Stimulated activated naive B cell treated with anti-CD40 and anti-IgM and Interleukin-4, amounts not matched to agents 10 μg/mL and 1 μg/mL and 100 μg/mL, for 72 hours (primary cell): ENCODE measurements around the gene PACC1.
"Not testable (repeated sequence)": the region's sequence is repeated elsewhere in the genome, so short reads cannot be mapped to it uniquely, and the experiment has no call there.

Experiments used
- ATAC-seq, 2 donors: fragments of 150-1000 bp; cut with Tn5 transposase; replicated peaks; 2 replicates each; pipeline ENCODE4 v1.10.0; 2021; ENCODE audit warnings: moderate library complexity in 1 of 2
- DNase-seq: peaks from one replicate; pipeline ENCODE4 v3.0.0; 2021
- H3K27ac Mint-ChIP-seq: one replicate; pipeline ENCODE4 v1.8.0; 2022; ENCODE audit warnings: mild to moderate bottlenecking, mixed read lengths
- H3K27me3 Mint-ChIP-seq, 2 donors: one replicate each; pipeline ENCODE4 v1.8.0; 2022; ENCODE audit warnings: mixed read lengths in 2 of 2
- H3K36me3 Mint-ChIP-seq, 2 donors: one replicate each; pipeline ENCODE4 v1.8.0; 2022; ENCODE audit warnings: mixed read lengths in 2 of 2, mild to moderate bottlenecking in 1 of 2
- H3K4me1 Mint-ChIP-seq, 2 donors: one replicate each; pipeline ENCODE4 v1.8.0; 2022; ENCODE audit warnings: mixed read lengths in 2 of 2, mild to moderate bottlenecking in 1 of 2
- H3K4me3 Mint-ChIP-seq, 2 donors: one replicate each; pipeline ENCODE4 v1.8.0; 2022; ENCODE audit warnings: mild to moderate bottlenecking in 2 of 2, mixed read lengths in 2 of 2, moderate library complexity in 1 of 2
- H3K9me3 Mint-ChIP-seq, 2 donors: one replicate each; pipeline ENCODE4 v1.8.0; 2022; ENCODE audit warnings: mixed read lengths in 2 of 2, mild to moderate bottlenecking in 1 of 2

The PACC1 gene

DNA sequence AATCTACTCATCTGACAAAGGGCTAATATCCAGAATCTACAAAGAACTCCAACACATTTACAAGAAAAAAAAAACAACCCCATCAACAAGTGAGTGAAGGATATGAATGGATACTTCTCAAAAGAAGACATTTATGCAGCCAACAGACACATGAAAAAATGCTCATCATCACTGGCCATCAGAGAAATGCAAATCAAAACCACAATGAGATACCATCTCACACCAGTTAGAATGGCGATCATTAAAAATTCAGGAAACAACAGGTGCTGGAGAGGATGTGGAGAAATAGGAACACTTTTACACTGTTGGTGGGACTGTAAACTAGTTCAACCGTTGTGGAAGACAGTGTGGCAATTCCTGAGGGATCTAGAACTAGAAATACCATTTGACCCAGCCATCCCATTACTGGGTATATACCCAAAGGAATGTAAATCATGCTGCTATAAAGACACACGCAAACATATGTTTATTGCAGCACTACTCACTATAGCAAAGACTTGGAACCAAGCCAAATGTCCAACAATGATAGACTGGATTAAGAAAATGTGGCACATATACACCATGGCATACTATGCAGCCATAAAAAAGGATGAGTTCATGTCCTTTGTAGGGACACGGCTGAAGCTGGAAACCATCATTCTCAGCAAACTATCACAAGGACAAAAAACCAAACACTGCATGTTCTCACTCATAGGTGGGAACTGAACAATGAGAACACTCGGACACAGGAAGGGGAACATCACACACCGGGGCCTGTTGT is 18.8 kb downstream of the PACC1 start:
- H3K27me3 Mint-ChIP-seq, DNase-seq, H3K4me3 Mint-ChIP-seq, H3K27ac Mint-ChIP-seq, ATAC-seq: not testable (repeated sequence)
- peaks cover 56 to 67% of the 10 kb centered on the region in 2 donors for H3K36me3 Mint-ChIP-seq
- H3K4me1 Mint-ChIP-seq = peaks cover 6 to 21% of the 10 kb centered on the region in 2 donors
- H3K9me3 Mint-ChIP-seq = peaks cover 12 to 14% of the 10 kb centered on the region in 2 donors

DNA sequence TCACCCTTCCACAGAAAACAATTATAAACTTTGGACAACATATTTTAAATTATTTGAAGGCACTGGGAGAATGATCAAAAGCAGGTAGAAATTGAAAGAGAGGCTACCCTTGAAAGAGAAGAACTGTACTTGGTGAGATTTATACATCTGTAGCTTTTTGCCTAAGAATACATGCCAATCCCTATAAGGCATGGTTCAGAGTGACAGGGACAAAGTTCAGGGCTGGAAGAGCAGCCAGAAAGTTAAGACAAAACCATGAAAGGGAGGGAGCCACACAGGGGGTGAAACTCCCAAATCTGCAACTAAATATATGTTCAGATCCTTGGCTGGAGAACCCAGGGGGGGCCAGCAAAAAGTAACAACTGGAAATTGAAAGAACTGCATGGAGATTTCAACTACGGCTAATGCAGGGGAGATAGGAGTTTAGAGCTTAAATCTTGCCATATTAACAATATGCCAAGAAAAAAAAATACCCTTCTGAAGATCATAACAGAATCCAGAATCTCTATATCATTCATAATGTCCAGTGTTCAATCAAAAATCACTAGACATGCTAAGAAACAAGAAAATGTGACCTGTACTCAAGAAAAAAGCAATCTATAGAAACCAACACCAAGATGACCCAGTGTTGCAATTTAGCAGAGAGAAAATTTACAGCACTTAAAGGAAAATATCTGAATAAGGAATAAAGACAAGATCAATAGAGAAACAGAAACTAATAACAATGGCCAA is 25.5 kb downstream of the PACC1 start:
- H3K36me3 Mint-ChIP-seq = peaks cover 71 to 84% of the 10 kb centered on the region in 2 donors
- H3K9me3 Mint-ChIP-seq = peaks cover 8 to 18% of the 10 kb centered on the region in 2 donors
- DNase-seq = no peak
- peak overlapping the region; percentile 49 for H3K27ac Mint-ChIP-seq
- no peaks in the 10 kb centered on the region for H3K27me3 Mint-ChIP-seq
- H3K4me1 Mint-ChIP-seq = peaks cover 8 to 15% of the 10 kb centered on the region in 2 donors
- no peak overlapping the region for H3K4me3 Mint-ChIP-seq
- no peak for ATAC-seq

DNA sequence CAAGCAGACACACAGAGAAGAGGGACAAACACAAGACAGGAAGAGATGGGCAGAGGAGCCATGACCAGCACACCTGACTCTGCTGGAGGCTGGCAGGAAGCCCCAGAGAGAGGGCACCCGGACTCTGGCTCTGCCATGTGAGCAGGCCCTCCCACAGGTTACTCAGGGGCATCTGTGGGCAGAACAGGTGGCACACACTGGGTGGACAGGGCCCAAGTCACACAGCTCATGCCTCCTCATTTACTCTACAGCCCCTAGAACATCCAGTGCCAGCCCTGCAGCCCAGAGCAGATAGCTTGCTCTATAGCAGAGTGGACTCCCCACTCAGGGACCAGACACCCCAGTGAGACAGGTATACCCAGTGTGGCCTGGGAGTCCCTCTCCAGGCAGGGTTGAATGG is 28.7 kb downstream of the PACC1 start:
- peak overlapping the region; percentile 16 for H3K27ac Mint-ChIP-seq
- H3K4me3 Mint-ChIP-seq = no peak overlapping the region
- peaks cover 5% of the 10 kb centered on the region in 2 donors for H3K4me1 Mint-ChIP-seq
- ATAC-seq (no peak), DNase-seq (no peak)
- peaks cover 4 to 8% of the 10 kb centered on the region in 2 donors for H3K9me3 Mint-ChIP-seq
- H3K27me3 Mint-ChIP-seq = no peaks in the 10 kb centered on the region
- H3K36me3 Mint-ChIP-seq = peaks cover 69 to 79% of the 10 kb centered on the region in 2 donors

DNA sequence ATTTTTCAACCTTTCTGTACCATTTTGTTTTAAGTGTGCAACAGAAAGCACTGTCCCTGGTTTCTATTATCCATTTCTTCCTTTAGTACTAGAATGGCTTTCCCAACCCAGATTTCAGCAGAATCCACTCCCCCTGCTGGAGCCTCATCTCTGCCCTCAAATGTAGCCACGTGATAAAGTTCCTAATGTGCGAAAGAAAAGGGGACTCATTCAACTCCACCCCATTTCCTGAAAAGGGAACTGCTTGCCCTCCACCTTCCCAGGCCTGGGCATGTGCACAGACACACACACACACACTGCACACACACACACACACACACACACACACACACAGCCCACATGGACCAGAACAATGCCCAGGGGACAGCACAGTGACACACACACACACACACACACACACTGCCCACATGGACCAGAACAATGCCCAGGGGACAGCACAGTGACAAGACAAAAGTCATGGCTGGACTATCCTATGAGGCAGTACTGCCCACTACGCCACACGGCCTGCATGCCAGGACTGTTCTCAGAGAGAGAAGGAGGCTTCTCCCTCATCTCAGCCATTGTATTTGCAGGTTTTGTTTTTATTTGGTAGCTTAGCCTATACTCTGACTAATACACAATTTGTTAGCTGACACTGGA is 33.2 kb downstream of the PACC1 start:
- Mint-ChIP-seq H3K4me3 (no peak overlapping the region), H3K27ac (peak overlapping the region; percentile 56), H3K4me1 (peaks cover 3 to 5% of the 10 kb centered on the region in 2 donors), H3K36me3 (peaks cover 60 to 76% of the 10 kb centered on the region in 2 donors), H3K27me3 (no peaks in the 10 kb centered on the region), H3K9me3 (no peaks in the 10 kb centered on the region)
- ATAC-seq (no peak), DNase-seq (no peak)

DNA sequence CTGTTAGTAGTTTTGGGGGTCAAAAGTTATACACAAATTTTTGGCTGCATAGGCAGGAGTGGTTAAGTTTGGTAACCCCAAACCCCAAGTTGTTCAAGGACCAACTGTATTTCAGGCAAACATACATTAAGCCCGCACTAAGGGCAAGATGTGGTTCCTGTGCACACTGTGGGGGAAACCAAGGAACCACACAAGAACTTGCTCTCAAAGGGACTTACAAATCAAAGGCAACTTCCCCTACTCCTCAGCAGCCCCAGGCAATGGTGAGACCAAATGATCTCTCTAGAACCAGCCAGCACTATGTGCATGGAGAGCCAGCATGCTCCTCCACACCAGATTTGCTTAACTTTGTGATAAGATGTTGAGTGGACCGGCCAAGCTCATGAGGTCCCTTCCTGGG is 35.3 kb downstream of the PACC1 start:
- H3K9me3 Mint-ChIP-seq = no peaks in the 10 kb centered on the region
- DNase-seq (no peak), ATAC-seq (no peak)
- peaks cover 50 to 69% of the 10 kb centered on the region in 2 donors for H3K36me3 Mint-ChIP-seq
- no peaks in the 10 kb centered on the region for H3K27me3 Mint-ChIP-seq
- peaks cover 0 to 5% of the 10 kb centered on the region in 2 donors for H3K4me1 Mint-ChIP-seq
- no peak overlapping the region for H3K4me3 Mint-ChIP-seq
- no peak overlapping the region for H3K27ac Mint-ChIP-seq

DNA sequence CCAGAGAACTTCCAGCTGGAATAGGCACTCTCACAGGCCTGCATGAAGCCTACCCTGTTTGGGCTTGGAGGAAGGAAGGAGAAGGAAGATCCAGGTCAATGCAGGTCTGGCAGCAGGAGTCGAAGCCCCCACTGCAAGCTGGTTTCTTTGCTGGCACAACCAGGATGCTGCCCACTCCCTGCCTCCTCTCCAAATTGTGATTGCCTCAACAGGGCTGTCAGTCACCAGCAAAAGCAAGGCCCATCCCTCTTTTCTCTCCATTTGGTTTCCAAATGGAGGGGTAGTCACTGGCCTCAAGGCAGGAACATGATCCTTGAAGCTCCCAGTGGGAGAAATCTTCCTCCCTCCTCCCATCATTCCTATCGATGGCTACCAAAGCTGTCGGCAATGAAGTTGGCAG is 37.0 kb downstream of the PACC1 start:
- Mint-ChIP-seq H3K4me3 (no peak overlapping the region), H3K4me1 (peaks cover 0 to 5% of the 10 kb centered on the region in 2 donors), H3K27me3 (no peaks in the 10 kb centered on the region), H3K9me3 (no peaks in the 10 kb centered on the region), H3K36me3 (peaks cover 52 to 77% of the 10 kb centered on the region in 2 donors), H3K27ac (no peak overlapping the region)
- ATAC-seq (no peak), DNase-seq (no peak)

DNA sequence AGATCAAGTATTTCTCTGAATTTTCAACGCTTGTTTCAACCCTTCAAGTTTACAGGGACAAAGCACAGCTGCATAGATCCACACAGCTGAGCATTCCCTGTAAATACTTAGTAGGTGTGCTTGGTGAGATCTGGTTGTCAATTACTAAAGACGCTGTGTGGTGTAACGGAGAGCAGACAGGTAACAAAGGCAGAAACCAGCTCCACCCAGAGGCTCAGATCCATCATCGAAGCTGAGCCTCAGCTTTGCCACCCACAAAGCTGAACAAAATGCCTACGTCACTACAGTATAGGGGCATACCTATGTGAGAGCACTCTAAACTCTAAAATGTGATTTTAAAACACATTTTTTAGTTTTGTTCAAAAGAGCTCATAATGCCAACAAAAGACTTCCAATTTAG is 38.7 kb downstream of the PACC1 start:
- DNase-seq = no peak
- H3K27ac Mint-ChIP-seq = no peak overlapping the region
- no peak for ATAC-seq
- no peaks in the 10 kb centered on the region for H3K4me1 Mint-ChIP-seq
- H3K27me3 Mint-ChIP-seq = no peaks in the 10 kb centered on the region
- no peaks in the 10 kb centered on the region for H3K9me3 Mint-ChIP-seq
- peaks cover 56 to 81% of the 10 kb centered on the region in 2 donors for H3K36me3 Mint-ChIP-seq
- H3K4me3 Mint-ChIP-seq = no peak overlapping the region

DNA sequence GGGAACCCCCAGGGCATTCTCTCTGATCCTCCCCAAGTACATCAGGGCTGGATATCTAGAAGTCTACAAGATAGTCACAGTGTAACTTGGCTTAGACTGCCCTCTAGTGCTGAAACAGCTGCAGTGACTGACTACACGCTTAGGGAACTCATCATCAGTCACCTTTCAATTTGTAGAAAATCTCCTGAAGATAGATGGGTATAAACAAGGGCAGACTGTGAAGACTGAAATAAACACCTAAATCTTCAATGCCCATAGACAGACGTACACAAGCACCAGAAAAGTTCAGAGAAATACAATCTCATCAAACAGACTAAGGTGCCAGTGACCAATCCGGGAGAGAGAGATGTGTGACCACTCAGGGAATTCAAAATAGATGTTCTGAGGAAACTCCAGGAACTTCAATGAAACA is 46.6 kb downstream of the PACC1 start:
- Mint-ChIP-seq H3K4me3 (no peak overlapping the region), H3K36me3 (peaks cover 49 to 56% of the 10 kb centered on the region in 2 donors), H3K9me3 (peaks cover 0 to 2% of the 10 kb centered on the region in 2 donors), H3K4me1 (peaks cover 0 to 6% of the 10 kb centered on the region in 2 donors), H3K27me3 (no peaks in the 10 kb centered on the region), H3K27ac (no peak overlapping the region)
- ATAC-seq = peak; percentile 91 to 97
- DNase-seq = peak; percentile 35

DNA sequence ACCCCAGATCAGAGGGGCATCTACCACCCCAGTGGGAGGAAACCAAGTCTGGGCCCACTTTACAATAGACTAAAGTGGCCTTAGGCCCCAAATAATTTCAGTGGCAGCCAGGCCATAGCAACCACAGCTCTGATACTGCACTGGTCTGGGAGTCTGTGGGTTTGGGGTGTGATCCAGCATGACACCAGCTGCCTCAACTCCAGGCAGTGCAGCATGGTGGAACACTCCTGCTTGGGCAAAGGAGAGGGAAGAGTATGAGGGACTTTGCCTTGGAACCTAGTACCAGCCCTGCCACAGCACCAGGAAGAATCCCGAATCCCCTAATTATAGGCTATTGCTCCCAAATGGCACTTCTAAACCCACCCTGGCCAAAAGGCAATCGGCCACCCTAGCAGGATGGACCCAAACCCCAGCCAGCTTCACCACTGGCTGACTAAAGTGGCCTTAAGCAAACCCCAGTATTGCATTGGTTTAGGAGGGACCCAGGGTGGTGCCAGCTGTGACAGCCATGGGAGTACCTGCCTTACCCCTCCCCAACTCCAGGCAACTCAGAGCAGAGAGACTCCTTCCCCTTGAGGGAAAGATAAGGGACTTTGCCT is 47.1 kb downstream of the PACC1 start:
- Mint-ChIP-seq H3K27me3 (no peaks in the 10 kb centered on the region), H3K9me3 (peaks cover 0 to 2% of the 10 kb centered on the region in 2 donors), H3K4me1 (peaks cover 0 to 6% of the 10 kb centered on the region in 2 donors), H3K27ac (no peak overlapping the region), H3K36me3 (peaks cover 45 to 51% of the 10 kb centered on the region in 2 donors), H3K4me3 (no peak overlapping the region)
- ATAC-seq = peak in 1 of 2 donors; percentile 44
- no peak for DNase-seq

DNA sequence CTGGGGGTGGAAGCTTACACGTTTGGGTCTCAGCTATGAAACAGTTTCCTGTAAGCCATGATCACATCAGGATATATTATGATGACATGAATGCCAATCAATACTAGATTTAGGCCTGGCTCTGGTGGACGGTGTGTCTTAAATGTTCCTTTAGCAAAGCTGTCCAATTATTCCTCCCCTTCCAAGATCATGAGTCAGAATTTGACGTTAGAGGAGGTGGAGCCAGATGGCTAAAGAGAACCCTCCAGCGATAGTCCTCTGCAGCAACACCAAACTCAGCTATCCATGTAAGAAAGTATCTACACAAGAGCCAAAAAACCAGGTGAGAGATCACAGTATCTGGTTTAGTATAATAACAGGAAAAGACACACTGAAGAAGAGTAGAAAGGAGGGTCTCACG is 47.8 kb downstream of the PACC1 start:
- H3K4me3 Mint-ChIP-seq = no peak overlapping the region
- H3K36me3 Mint-ChIP-seq = peaks cover 39 to 44% of the 10 kb centered on the region in 2 donors
- peak overlapping the region; percentile 22 for H3K27ac Mint-ChIP-seq
- H3K4me1 Mint-ChIP-seq = peaks cover 0 to 6% of the 10 kb centered on the region in 2 donors
- no peak for DNase-seq
- H3K9me3 Mint-ChIP-seq = peaks cover 0 to 2% of the 10 kb centered on the region in 2 donors
- no peaks in the 10 kb centered on the region for H3K27me3 Mint-ChIP-seq
- no peak for ATAC-seq

DNA sequence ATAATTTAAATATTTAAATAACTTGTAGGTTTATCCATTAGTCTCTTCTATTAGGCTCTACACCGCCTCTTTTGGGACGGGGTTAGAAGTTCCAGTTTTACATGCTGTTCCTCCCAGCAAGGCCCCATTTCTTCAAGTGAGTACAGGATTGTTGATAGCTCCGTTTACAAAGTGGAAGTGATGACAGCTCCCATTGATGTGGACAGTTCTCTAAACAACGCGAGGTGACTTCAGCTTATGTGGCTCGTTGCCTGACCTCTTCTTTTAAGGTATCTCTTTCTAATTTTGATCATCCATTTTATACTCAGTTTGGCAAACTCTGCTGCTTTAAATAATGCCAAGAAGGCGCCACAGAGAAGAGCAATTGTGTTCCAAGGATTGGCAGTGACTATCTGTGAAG is 49.7 kb downstream of the PACC1 start:
- DNase-seq (no peak), ATAC-seq (no peak)
- Mint-ChIP-seq H3K27ac (no peak overlapping the region), H3K36me3 (peaks cover 35 to 40% of the 10 kb centered on the region in 2 donors), H3K4me1 (peaks cover 0 to 6% of the 10 kb centered on the region in 2 donors), H3K27me3 (no peaks in the 10 kb centered on the region), H3K9me3 (peaks cover 0 to 2% of the 10 kb centered on the region in 2 donors), H3K4me3 (no peak overlapping the region)

DNA sequence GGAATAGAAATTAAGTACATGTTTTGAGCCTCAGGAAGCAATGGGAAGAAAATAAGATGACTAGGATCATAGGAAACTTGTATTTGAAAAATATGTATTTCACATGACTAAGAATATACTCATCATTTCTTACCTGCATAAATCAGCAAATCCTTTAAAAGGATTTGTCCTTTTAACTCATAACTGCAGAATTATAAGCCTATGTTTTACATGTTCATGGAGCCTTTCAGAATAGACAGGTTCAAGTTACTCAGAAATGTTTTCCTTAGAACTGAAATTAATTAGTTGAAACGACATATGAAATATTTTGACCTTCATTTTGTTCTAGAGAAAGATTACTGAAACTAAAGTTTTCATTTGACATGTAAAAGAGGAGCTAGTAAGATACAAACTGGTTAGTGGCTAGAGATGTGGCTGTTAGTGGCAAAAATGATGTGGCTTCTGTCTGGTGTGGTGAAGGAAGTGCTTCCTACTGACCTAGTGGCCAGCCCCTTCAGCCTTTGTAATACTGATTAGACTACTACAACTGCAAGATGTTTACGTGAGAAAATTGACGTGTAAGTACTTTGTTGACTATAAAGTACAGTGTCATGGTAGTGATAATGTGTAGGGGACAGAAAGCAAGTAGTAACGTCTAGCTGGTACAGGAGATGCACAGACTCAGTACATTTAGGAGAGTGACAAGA is 54.7 kb downstream of the PACC1 start:
- DNase-seq = no peak
- no peak for ATAC-seq
- Mint-ChIP-seq H3K27ac (peak overlapping the region; percentile 5), H3K4me3 (no peak overlapping the region), H3K9me3 (no peaks in the 10 kb centered on the region), H3K4me1 (no peaks in the 10 kb centered on the region), H3K27me3 (no peaks in the 10 kb centered on the region), H3K36me3 (peaks cover 13 to 21% of the 10 kb centered on the region in 2 donors)

DNA sequence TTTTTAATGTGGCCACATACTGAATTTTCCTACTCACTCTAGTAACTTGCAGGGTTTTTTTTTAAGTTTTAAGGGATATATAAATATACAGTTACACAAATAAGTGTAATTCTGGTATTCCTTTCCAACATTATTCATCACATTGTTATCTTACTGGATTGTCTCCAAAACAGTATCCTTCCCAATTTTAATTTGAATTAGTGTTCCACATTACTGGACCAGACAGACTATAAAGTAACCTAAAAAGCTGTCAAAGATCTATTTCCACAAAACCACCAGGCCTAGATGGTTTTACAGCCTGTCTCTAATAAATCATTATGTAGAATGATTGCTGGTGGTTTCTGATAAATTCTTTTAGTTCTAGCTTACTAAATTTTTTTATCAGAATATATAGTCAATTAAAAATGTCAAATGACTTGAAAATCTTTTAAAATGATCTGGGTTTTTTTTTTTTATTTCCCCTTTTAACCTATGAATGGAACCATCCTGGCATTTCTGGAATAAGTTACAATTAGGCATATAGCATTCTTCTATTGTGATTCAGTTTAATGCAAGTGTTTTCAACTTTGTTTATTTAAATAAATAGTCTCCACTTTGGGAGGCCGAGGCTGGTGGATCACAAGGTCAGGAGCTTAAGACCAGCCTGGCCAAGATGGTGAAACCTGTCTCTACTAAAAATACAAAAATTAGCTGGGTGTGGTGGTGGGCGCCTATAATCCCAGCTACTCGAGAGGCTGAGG is 59.3 kb downstream of the PACC1 start:
- no peaks in the 10 kb centered on the region for H3K9me3 Mint-ChIP-seq
- no peak overlapping the region for H3K4me3 Mint-ChIP-seq
- no peak for DNase-seq
- peaks cover 0 to 2% of the 10 kb centered on the region in 2 donors for H3K4me1 Mint-ChIP-seq
- ATAC-seq = no peak
- peaks cover 20 to 27% of the 10 kb centered on the region in 2 donors for H3K36me3 Mint-ChIP-seq
- no peaks in the 10 kb centered on the region for H3K27me3 Mint-ChIP-seq
- no peak overlapping the region for H3K27ac Mint-ChIP-seq
